HCT116 (cell line): ENCODE results near the gene ZSWIM7. TPM values are rescaled to one million over a fixed set of nuclear protein-coding genes. Genes with fewer than 3 reads are reported as not detected.

Experiments used
- ATAC-seq: fragments of 200-7000 bp; cut with Tn5 transposase; 2 replicates; pipeline ENCODE4 v1.9.1; 2020; ENCODE audit warnings: mild to moderate bottlenecking, moderate library complexity
- BruUV-seq: library from RNA; stranded (reverse); fragments of 400-500 nt; replicated peaks from 2 replicates; lab custom pipeline; 2021; lab: Mats Ljungman, UMichigan
- CTCF ChIA-PET: fragments of 300-600 bp; sonication (Branson Sonifier 250); formaldehyde crosslinking; loops from one replicate; lab custom pipeline; 2021; ENCODE audit warnings: antibody characterized with exemption; lab: Charles Lee
- POLR2A ChIA-PET: fragments of 300-600, 350-600 bp; sonication (Branson Sonifier 250); formaldehyde crosslinking; loops from one replicate; lab custom pipeline; 2021; ENCODE audit warnings: antibody characterized with exemption; lab: Charles Lee
- RAD21 ChIA-PET, 2 experiments: fragments of 300-600 bp; sonication (Branson Sonifier 250); formaldehyde crosslinking; loops; one replicate each; lab custom pipeline; 2023; ENCODE audit warnings: low total read pairs in 2 of 2; ENCODE audit not compliant: uncharacterized antibody in 2 of 2, unreplicated experiment in 2 of 2, low non-redundant PET in 1 of 2; lab: Charles Lee
- DNase-seq: peaks from one replicate; pipeline ENCODE4 v3.0.0-alpha.2; 2010; ENCODE audit warnings: low read depth, low spot score
- H2AFZ ChIP-seq: fragments of 200-600 bp; shearing (Covaris generic), sonication (generic); 2 replicates; pipeline ENCODE4 v1.6.1; 2017; ENCODE audit warnings: low read depth, mixed run types, mixed read lengths, antibody characterized with exemption, low read length; ENCODE audit not compliant: poor library complexity, severe bottlenecking
- H3K27ac ChIP-seq: 2 replicates; pipeline ENCODE4 v1.5.1; 2012; ENCODE audit warnings: low read depth, low read length
- H3K27me3 ChIP-seq: fragments of 200-600 bp; sonication (generic); 2 replicates; pipeline ENCODE4 v1.6.1; 2016; ENCODE audit warnings: mixed run types, low read length, mixed read lengths; ENCODE audit not compliant: insufficient read depth
- H3K36me3 ChIP-seq, 2 experiments: fragments of 200-500 bp in 1 of 2; fragments of 200-600 bp in 1 of 2; sonication (Bioruptor generic) in 1 of 2; sonication (generic) in 1 of 2; 2 replicates each; pipeline versions ENCODE4 v1.5.1 to v1.6.1; 2014 to 2016; ENCODE audit warnings: low read length in 2 of 2, inconsistent platforms in 1 of 2, mixed read lengths in 1 of 2, mixed run types in 1 of 2; ENCODE audit not compliant: insufficient read depth in 2 of 2, control insufficient read depth in 1 of 2
- H3K4me1 ChIP-seq, 2 experiments: fragments of 200-600 bp in 1 of 2; sonication (generic) in 1 of 2; 2 replicates each; pipeline versions ENCODE4 v1.5.1 to v1.6.1; 2012 to 2017; ENCODE audit warnings: low read length in 2 of 2, inconsistent platforms in 1 of 2, mild to moderate bottlenecking in 1 of 2, mixed read lengths in 1 of 2, mixed run types in 1 of 2, moderate library complexity in 1 of 2; ENCODE audit not compliant: insufficient read depth in 2 of 2, control insufficient read depth in 1 of 2
- H3K4me2 ChIP-seq: fragments of 200-600 bp; sonication (generic); 2 replicates; pipeline ENCODE4 v1.6.1; 2017; ENCODE audit warnings: mixed run types, low read length, mixed read lengths
- H3K4me3 ChIP-seq, 2 experiments: fragments of 200-600 bp in 1 of 2; sonication (generic) in 1 of 2; replicated peaks in 1 of 2; 2 replicates each; pipeline ENCODE4 v1.5.1; 2011 to 2016; ENCODE audit warnings: low read length in 2 of 2, control low read depth in 1 of 2, low read depth in 1 of 2, mild to moderate bottlenecking in 1 of 2, mixed read lengths in 1 of 2, mixed run types in 1 of 2
- H3K79me2 ChIP-seq: fragments of 200-600 bp; sonication (generic); 2 replicates; pipeline ENCODE4 v1.6.1; 2017; ENCODE audit warnings: mild to moderate bottlenecking, mixed run types, low read length, moderate library complexity, mixed read lengths; ENCODE audit not compliant: insufficient read depth
- H3K9ac ChIP-seq: fragments of 200-600 bp; sonication (generic); 2 replicates; pipeline ENCODE4 v1.6.1; 2016; ENCODE audit warnings: low read length, mixed read lengths
- H3K9me2 ChIP-seq: fragments of 200-600 bp; sonication (generic), shearing (Covaris generic); 2 replicates; pipeline ENCODE4 v1.6.1; 2017; ENCODE audit warnings: mixed run types, mild to moderate bottlenecking, moderate library complexity; ENCODE audit not compliant: insufficient read depth
- H3K9me3 ChIP-seq, 2 experiments: fragments of 200-500 bp in 1 of 2; fragments of 200-600 bp in 1 of 2; sonication (Bioruptor generic) in 1 of 2; sonication (generic) in 1 of 2; 2 replicates each; pipeline ENCODE4 v1.6.1; 2014 to 2017; ENCODE audit warnings: low read length in 2 of 2, mixed read lengths in 2 of 2, inconsistent platforms in 1 of 2, low read depth in 1 of 2, mild to moderate bottlenecking in 1 of 2, mixed run types in 1 of 2, moderate library complexity in 1 of 2; ENCODE audit not compliant: control insufficient read depth in 1 of 2, insufficient read depth in 1 of 2
- H4K20me1 ChIP-seq: fragments of 200-600 bp; sonication (generic), shearing (Covaris generic); 2 replicates; pipeline ENCODE4 v1.6.1; 2017; ENCODE audit warnings: mixed run types, mild to moderate bottlenecking, moderate library complexity; ENCODE audit not compliant: insufficient read depth
- CBX3 ChIP-seq: IDR thresholded peaks from 2 replicates; pipeline ENCODE4 v1.6.1; 2012; ENCODE audit warnings: low read depth
- CEBPB ChIP-seq: IDR thresholded peaks from 2 replicates; pipeline ENCODE4 v1.6.1; 2012; ENCODE audit warnings: low read depth
- ELF1 ChIP-seq: IDR thresholded peaks from 2 replicates; pipeline ENCODE4 v1.6.1; 2012; ENCODE audit warnings: low read depth, borderline replicate concordance
- EZH2phosphoT487 ChIP-seq: fragments of 200-600 bp; IDR thresholded peaks from 2 replicates; pipeline ENCODE4 v1.6.1; 2018; ENCODE audit warnings: antibody characterized with exemption, borderline replicate concordance
- FOSL1 ChIP-seq: IDR thresholded peaks from 2 replicates; pipeline ENCODE4 v1.6.1; 2012; ENCODE audit warnings: low read depth
- POLR2AphosphoS5 ChIP-seq: IDR thresholded peaks from 2 replicates; pipeline ENCODE4 v1.6.1; 2011; ENCODE audit warnings: mild to moderate bottlenecking, low read depth, low read length, moderate library complexity
- RAD21 ChIP-seq: IDR thresholded peaks from 2 replicates; pipeline ENCODE4 v1.6.1; 2012; ENCODE audit warnings: low read depth, mild to moderate bottlenecking
- SIN3A ChIP-seq: IDR thresholded peaks from 2 replicates; pipeline ENCODE4 v1.6.1; 2012; ENCODE audit warnings: low read depth
- SRF ChIP-seq: IDR thresholded peaks from 2 replicates; pipeline ENCODE4 v1.6.1; 2012; ENCODE audit warnings: low read depth
- TCF7L2 ChIP-seq: IDR thresholded peaks from 2 replicates; pipeline ENCODE4 v1.7.0; 2011; ENCODE audit warnings: borderline replicate concordance, inconsistent platforms; ENCODE audit not compliant: insufficient read depth, insufficient read length; ENCODE audit errors: extremely low read depth
- YY1 ChIP-seq: IDR thresholded peaks from 2 replicates; pipeline ENCODE4 v1.6.1; 2011; ENCODE audit warnings: low read length, low read depth, moderate library complexity, mild to moderate bottlenecking; ENCODE audit not compliant: insufficient replicate concordance; ENCODE audit errors: extremely low read depth
- ZBTB33 ChIP-seq: IDR thresholded peaks from 2 replicates; pipeline ENCODE4 v1.6.1; 2011; ENCODE audit warnings: mild to moderate bottlenecking, low read length, moderate library complexity; ENCODE audit not compliant: insufficient replicate concordance; ENCODE audit errors: extremely low read depth
- ZNF274 ChIP-seq: fragments of 200-500 bp; sonication (Bioruptor generic); IDR thresholded peaks from 2 replicates; pipeline ENCODE4 v1.6.1; 2014; ENCODE audit warnings: mild to moderate bottlenecking, low read depth, low read length, inconsistent platforms
- intact Hi-C: fragments of 100-400 bp; cut with micrococcal nuclease; formaldehyde crosslinking; loops from 2 replicates; pipeline ENCODE4 v1.10.0; 2022
- total RNA-seq: library from RNA; stranded (reverse); gene quantifications from one replicate; pipeline ENCODE4 v1.2.1, GENCODE V29; 2021; ENCODE audit not compliant: unreplicated experiment
- TF ChIP-seq, protein P1 (sequence below): IDR thresholded peaks from 2 replicates; pipeline ENCODE4 v1.6.1; 2012
- TF ChIP-seq, protein P2 (sequence below): IDR thresholded peaks from 2 replicates; pipeline ENCODE4 v1.6.1; 2012

The ZSWIM7 gene
- total RNA-seq, 1 experiment from 2014 or later, result 33.5 TPM

- TF ChIP-seq ZBTB33, result no peak
- TF ChIP-seq POLR2AphosphoS5, result peak; percentile 97
- TF ChIP-seq FOSL1, result no peak
- TF ChIP-seq TCF7L2, result no peak
- TF ChIP-seq YY1, result peak; percentile 83
- TF ChIP-seq EZH2phosphoT487, result no peak
- no peak for TF ChIP-seq ELF1
- TF ChIP-seq, all 23 proteins: peak for 10
These were observed at the start of gene ZSWIM7, which contains the start of gene TTC19 (continued) for GRCh38 chr17:15999141-15999973.

GRCh38 chr17:16048811-16049449 lies 49.4 kb upstream of the ZSWIM7 start:
- RAD21 ChIA-PET, result no interaction called here
- DNase-seq (no peak), ATAC-seq (no peak)
- H3K27me3 ChIP-seq, result no peaks in the 10 kb centered on the region
- no peaks in the 10 kb centered on the region for H3K9me3 ChIP-seq
- no peaks in the 10 kb centered on the region for H3K9me2 ChIP-seq
- H2AFZ ChIP-seq, result no peak overlapping the region
- peaks cover 26 to 27% of the 10 kb centered on the region in 2 experiments; a peak in 3 of 4 replicates for H3K36me3 ChIP-seq
- CTCF ChIA-PET, result interaction anchor here (0.9 kb wide), 1 partner anchor 9 kb away, joined by 3 read pairs; no protein-coding TSS in a partner anchor
- H3K4me1 ChIP-seq, result no peaks in the 10 kb centered on the region
- intact Hi-C loops, result no loop called here
- no peaks in the 10 kb centered on the region for H4K20me1 ChIP-seq
- H3K9ac ChIP-seq, result no peak overlapping the region
- H3K4me3 ChIP-seq, result no peak overlapping the region
- BruUV-seq, result no TSS peak
- POLR2A ChIA-PET, result no interaction called here
- no peak overlapping the region for H3K27ac ChIP-seq
- peaks cover 18% of the 10 kb centered on the region for H3K79me2 ChIP-seq
- H3K4me2 ChIP-seq, result no peak overlapping the region
- no peak for TF ChIP-seq CBX3
- no peak for TF ChIP-seq EZH2phosphoT487
- TF ChIP-seq CEBPB, result no peak
- TF ChIP-seq RAD21, result no peak
- no peak for TF ChIP-seq ZBTB33
- TF ChIP-seq FOSL1, result no peak
- TF ChIP-seq, protein P1, sequence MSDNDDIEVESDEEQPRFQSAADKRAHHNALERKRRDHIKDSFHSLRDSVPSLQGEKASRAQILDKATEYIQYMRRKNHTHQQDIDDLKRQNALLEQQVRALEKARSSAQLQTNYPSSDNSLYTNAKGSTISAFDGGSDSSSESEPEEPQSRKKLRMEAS, result no peak
- no peak for TF ChIP-seq SRF
- no peak for TF ChIP-seq SIN3A
- TF ChIP-seq ZNF274, result no peak
- no peak for TF ChIP-seq ELF1
- TF ChIP-seq, protein P2, sequence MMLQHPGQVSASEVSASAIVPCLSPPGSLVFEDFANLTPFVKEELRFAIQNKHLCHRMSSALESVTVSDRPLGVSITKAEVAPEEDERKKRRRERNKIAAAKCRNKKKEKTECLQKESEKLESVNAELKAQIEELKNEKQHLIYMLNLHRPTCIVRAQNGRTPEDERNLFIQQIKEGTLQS, result no peak
